HepG2 (cell line): ENCODE data around the gene DDX23. TPM values are rescaled to one million over a fixed set of nuclear protein-coding genes. Genes with fewer than 3 reads are reported as not detected.
A peak's percentile ranks its signal among the peaks of the same experiment; 100 is the strongest.

Source experiments
- FOXP1 ChIP-seq, 2 experiments: fragments of 450-650 bp in 1 of 2; IDR thresholded peaks; 2 replicates each; pipeline ENCODE4 v1.6.1; 2017 to 2018; ENCODE audit warnings: antibody characterized with exemption in 1 of 2
- HMGA1 ChIP-seq: sonication (generic); formaldehyde crosslinking; conservative IDR thresholded peaks from 2 replicates; pipeline ENCODE4 v1.4.0; 2020; ENCODE audit warnings: missing genetic modification reagents
- HNF4A ChIP-seq: sonication (generic); formaldehyde crosslinking; IDR thresholded peaks from 2 replicates; pipeline ENCODE4 v1.4.0; 2020; ENCODE audit warnings: missing genetic modification reagents
- HNRNPL ChIP-seq: fragments of 200-400 bp; formaldehyde crosslinking; IDR thresholded peaks from 2 replicates; pipeline ENCODE4 v1.6.1; 2017; ENCODE audit warnings: mild to moderate bottlenecking, low read depth, low read length
- MLLT10 ChIP-seq: sonication (generic); formaldehyde crosslinking; IDR thresholded peaks from 2 replicates; pipeline ENCODE4 v1.4.0; 2020; ENCODE audit warnings: missing genetic modification reagents
- PHF8 ChIP-seq: sonication (generic); formaldehyde crosslinking; IDR thresholded peaks from 2 replicates; pipeline ENCODE4 v1.5.0; 2020; ENCODE audit warnings: missing genetic modification reagents
- POLR2A ChIP-seq, 2 experiments: IDR thresholded peaks; 2 replicates each; pipeline ENCODE4 v1.6.1; 2011; ENCODE audit warnings: low read depth in 2 of 2, low read length in 2 of 2, mild to moderate bottlenecking in 1 of 2, moderate library complexity in 1 of 2; ENCODE audit not compliant: insufficient read depth in 1 of 2
- RAD51 ChIP-seq: fragments of 450-650 bp; IDR thresholded peaks from 2 replicates; pipeline ENCODE4 v1.6.1; 2016; ENCODE audit warnings: borderline replicate concordance
- REPIN1 ChIP-seq: sonication (generic); formaldehyde crosslinking; IDR thresholded peaks from 2 replicates; pipeline ENCODE4 v1.8.0; 2022; ENCODE audit warnings: missing genetic modification reagents, low read depth, mild to moderate bottlenecking, borderline replicate concordance
- SNAI1 ChIP-seq: sonication (generic); formaldehyde crosslinking; IDR thresholded peaks from 2 replicates; pipeline ENCODE4 v1.5.0; 2020; ENCODE audit warnings: mild to moderate bottlenecking, missing genetic modification reagents, borderline replicate concordance
- ZEB1 ChIP-seq: IDR thresholded peaks from 2 replicates; pipeline ENCODE4 v1.6.1; 2012; ENCODE audit warnings: mild to moderate bottlenecking, low read depth, inconsistent platforms; ENCODE audit not compliant: insufficient replicate concordance
- ZKSCAN5 ChIP-seq: sonication (generic); formaldehyde crosslinking; IDR thresholded peaks from 2 replicates; pipeline ENCODE4 v1.5.1; 2020; ENCODE audit warnings: mild to moderate bottlenecking, missing genetic modification reagents
- ZNF430 ChIP-seq: sonication (generic); formaldehyde crosslinking; IDR thresholded peaks from 2 replicates; pipeline ENCODE4 v1.9.0; 2021; ENCODE audit warnings: mild to moderate bottlenecking, missing genetic modification reagents
- ZNF550 ChIP-seq: sonication (generic); formaldehyde crosslinking; IDR thresholded peaks from 2 replicates; pipeline ENCODE4 v1.4.0; 2020; ENCODE audit warnings: mild to moderate bottlenecking, missing genetic modification reagents, borderline replicate concordance
- ZNF670 ChIP-seq: sonication (generic); formaldehyde crosslinking; IDR thresholded peaks from 2 replicates; pipeline ENCODE4 v1.8.0; 2022; ENCODE audit warnings: mild to moderate bottlenecking, missing genetic modification reagents, borderline replicate concordance
- ZNF83 ChIP-seq: sonication (generic); formaldehyde crosslinking; IDR thresholded peaks from 2 replicates; pipeline ENCODE4 v1.4.0; 2020; ENCODE audit warnings: missing genetic modification reagents, mild to moderate bottlenecking, borderline replicate concordance
- polyA plus RNA-seq, 8 experiments: library from polyadenylated mRNA; depleted of rRNA in 3 of 8; stranded (reverse) in 7 of 8; unstranded in 1 of 8; fragments of >200 nt; fragmentation: Illumina TruSeq in 4 of 8; extraction: Trizol in 4 of 8; gene quantifications; 2 replicates each; pipeline versions ENCODE4 v1.2.1 to v1.2.3, GENCODE V29; 2011 to 2016; ENCODE audit warnings: low read depth in 4 of 8, missing spikeins in 1 of 8, mixed read lengths in 1 of 8; ENCODE audit not compliant: insufficient read depth in 1 of 8
- total RNA-seq, 5 experiments: library from RNA; depleted of rRNA; stranded (reverse); fragments of >200 nt; fragmentation: Illumina TruSeq; extraction: Trizol; gene quantifications; 2 replicates each; pipeline ENCODE4 v1.2.3, GENCODE V29; 2016; ENCODE audit warnings: low read depth in 1 of 5
- TF ChIP-seq, protein P1 (sequence below): sonication (generic); formaldehyde crosslinking; IDR thresholded peaks from 2 replicates; pipeline ENCODE4 v1.5.0; 2020; ENCODE audit warnings: missing genetic modification reagents
- TF ChIP-seq, protein P2 (sequence below): IDR thresholded peaks from 2 replicates; pipeline ENCODE4 v1.6.1; 2016; ENCODE audit warnings: missing genetic modification reagents, missing compliant biosample characterization
- TF ChIP-seq, protein P3 (sequence below): sonication (generic); formaldehyde crosslinking; IDR thresholded peaks from 2 replicates; pipeline ENCODE4 v1.4.0; 2020; ENCODE audit warnings: missing genetic modification reagents, borderline replicate concordance
- TF ChIP-seq, protein P4 (sequence below): IDR thresholded peaks from 2 replicates; pipeline ENCODE4 v1.6.1; 2016; ENCODE audit warnings: missing compliant biosample characterization, missing genetic modification reagents, borderline replicate concordance
- TF ChIP-seq, protein P5 (sequence below): sonication (generic); formaldehyde crosslinking; IDR thresholded peaks from 2 replicates; pipeline ENCODE4 v1.8.1; 2023; ENCODE audit warnings: mild to moderate bottlenecking, inconsistent platforms, moderate library complexity, missing genetic modification reagents, borderline replicate concordance
- TF ChIP-seq, protein P6 (sequence below): sonication (generic); formaldehyde crosslinking; IDR thresholded peaks from 2 replicates; pipeline ENCODE4 v1.8.0; 2022; ENCODE audit warnings: mild to moderate bottlenecking, missing genetic modification reagents

The DDX23 gene
- total and polyA plus RNA-seq, 2 of the 13 experiments (the other 11 are each of a cell fraction or from before 2014, with no cell fraction given): 35.7 to 90.0 TPM

DNA sequence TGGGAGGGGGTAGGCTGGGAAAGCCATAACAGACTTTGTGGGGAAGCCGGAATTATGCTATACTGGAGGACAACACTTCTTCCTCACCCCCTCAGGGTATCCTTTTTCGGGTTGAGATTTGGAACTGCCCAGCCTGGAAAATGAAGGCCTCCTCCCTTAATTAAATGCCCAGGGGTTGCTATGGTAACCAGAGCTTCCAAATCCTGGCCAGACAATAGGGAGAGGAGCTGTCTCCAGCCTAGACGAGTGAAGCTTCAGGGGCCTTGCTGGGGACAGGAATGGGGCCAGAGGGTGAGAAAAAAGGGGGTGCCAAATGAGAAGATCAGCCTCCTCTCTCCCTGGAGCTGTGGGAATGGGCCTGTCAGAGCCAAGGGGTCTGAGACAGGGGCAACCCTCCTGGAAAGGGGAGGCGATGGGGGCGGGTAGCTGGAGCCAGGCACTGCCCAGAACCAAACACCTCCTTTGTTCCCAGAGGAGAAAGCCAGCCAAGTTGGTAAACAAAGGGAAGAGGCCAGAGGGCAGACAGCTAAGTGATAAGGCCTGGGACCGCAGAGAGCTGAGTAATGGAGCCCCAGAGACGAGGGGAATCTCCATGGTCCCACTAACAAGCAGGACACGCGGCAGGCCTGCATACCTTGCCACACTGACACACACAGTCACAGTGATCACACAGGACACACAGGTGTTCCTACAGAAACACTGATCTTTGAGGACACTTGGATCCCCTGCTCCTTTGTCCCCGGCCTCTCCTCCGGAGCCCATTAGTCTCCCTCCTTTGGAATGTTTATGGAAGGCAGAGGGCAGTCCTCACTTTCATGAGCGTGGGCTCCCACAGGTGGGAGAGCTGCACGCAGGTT is 31.6 kb upstream of the DDX23 start (continued):
- TF ChIP-seq, protein P1, sequence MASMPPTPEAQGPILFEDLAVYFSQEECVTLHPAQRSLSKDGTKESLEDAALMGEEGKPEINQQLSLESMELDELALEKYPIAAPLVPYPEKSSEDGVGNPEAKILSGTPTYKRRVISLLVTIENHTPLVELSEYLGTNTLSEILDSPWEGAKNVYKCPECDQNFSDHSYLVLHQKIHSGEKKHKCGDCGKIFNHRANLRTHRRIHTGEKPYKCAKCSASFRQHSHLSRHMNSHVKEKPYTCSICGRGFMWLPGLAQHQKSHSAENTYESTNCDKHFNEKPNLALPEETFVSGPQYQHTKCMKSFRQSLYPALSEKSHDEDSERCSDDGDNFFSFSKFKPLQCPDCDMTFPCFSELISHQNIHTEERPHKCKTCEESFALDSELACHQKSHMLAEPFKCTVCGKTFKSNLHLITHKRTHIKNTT (CRISPR knock-in tag): no peak
- TF ChIP-seq, protein P2, sequence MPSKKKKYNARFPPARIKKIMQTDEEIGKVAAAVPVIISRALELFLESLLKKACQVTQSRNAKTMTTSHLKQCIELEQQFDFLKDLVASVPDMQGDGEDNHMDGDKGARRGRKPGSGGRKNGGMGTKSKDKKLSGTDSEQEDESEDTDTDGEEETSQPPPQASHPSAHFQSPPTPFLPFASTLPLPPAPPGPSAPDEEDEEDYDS (CRISPR knock-in tag): no peak
- TF ChIP-seq PHF8 (CRISPR knock-in tag) (0 out of 2 replicates have a peak, but pooled peaks have one; percentile 18), POLR2A (IDR thresholded peaks at IDR 0.05; ENCODE audit: insufficient read depth in 1 of 2, low read depth in 2 of 2, low read length in 2 of 2) (no peak), REPIN1 (peak; percentile 31; the same call in 1 of the 2 replicates), HMGA1 (no peak), RAD51 (no peak), ZNF670 (CRISPR knock-in tag) (no peak), ZEB1 (no peak), HNRNPL (0 out of 2 replicates have a peak, but pooled peaks have one; percentile 38), MLLT10 (CRISPR knock-in tag) (no peak), FOXP1 (IDR thresholded peaks at IDR 0.05) (no peak), FOXP1 (CRISPR knock-in tag; IDR thresholded peaks at IDR 0.05) (peak; percentile 76; the same call in 1 of the 2 replicates), ZNF430 (CRISPR knock-in tag) (no peak), ZKSCAN5 (CRISPR knock-in tag) (no peak), ZNF83 (CRISPR knock-in tag) (no peak), ZNF550 (no peak), HNF4A (CRISPR knock-in tag) (peak; percentile 49), SNAI1 (no peak)
- TF ChIP-seq, protein P3, sequence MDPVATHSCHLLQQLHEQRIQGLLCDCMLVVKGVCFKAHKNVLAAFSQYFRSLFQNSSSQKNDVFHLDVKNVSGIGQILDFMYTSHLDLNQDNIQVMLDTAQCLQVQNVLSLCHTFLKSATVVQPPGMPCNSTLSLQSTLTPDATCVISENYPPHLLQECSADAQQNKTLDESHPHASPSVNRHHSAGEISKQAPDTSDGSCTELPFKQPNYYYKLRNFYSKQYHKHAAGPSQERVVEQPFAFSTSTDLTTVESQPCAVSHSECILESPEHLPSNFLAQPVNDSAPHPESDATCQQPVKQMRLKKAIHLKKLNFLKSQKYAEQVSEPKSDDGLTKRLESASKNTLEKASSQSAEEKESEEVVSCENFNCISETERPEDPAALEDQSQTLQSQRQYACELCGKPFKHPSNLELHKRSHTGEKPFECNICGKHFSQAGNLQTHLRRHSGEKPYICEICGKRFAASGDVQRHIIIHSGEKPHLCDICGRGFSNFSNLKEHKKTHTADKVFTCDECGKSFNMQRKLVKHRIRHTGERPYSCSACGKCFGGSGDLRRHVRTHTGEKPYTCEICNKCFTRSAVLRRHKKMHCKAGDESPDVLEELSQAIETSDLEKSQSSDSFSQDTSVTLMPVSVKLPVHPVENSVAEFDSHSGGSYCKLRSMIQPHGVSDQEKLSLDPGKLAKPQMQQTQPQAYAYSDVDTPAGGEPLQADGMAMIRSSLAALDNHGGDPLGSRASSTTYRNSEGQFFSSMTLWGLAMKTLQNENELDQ (CRISPR knock-in tag): no peak
- TF ChIP-seq, protein P4, sequence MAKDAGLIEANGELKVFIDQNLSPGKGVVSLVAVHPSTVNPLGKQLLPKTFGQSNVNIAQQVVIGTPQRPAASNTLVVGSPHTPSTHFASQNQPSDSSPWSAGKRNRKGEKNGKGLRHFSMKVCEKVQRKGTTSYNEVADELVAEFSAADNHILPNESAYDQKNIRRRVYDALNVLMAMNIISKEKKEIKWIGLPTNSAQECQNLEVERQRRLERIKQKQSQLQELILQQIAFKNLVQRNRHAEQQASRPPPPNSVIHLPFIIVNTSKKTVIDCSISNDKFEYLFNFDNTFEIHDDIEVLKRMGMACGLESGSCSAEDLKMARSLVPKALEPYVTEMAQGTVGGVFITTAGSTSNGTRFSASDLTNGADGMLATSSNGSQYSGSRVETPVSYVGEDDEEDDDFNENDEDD: no peak
- TF ChIP-seq, protein P5, sequence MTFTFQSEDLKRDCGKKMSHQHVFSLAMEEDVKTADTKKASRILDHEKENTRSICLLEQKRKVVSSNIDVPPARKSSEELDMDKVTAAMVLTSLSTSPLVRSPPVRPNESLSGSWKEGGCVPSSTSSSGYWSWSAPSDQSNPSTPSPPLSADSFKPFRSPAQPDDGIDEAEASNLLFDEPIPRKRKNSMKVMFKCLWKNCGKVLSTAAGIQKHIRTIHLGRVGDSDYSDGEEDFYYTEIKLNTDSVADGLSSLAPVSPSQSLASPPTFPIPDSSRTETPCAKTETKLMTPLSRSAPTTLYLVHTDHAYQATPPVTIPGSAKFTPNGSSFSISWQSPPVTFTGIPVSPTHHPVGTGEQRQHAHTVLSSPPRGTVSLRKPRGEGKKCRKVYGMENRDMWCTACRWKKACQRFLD (CRISPR knock-in tag): no peak
- TF ChIP-seq, protein P6, sequence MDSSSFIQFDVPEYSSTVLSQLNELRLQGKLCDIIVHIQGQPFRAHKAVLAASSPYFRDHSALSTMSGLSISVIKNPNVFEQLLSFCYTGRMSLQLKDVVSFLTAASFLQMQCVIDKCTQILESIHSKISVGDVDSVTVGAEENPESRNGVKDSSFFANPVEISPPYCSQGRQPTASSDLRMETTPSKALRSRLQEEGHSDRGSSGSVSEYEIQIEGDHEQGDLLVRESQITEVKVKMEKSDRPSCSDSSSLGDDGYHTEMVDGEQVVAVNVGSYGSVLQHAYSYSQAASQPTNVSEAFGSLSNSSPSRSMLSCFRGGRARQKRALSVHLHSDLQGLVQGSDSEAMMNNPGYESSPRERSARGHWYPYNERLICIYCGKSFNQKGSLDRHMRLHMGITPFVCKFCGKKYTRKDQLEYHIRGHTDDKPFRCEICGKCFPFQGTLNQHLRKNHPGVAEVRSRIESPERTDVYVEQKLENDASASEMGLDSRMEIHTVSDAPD (CRISPR knock-in tag): 0 out of 2 replicates have a peak, but pooled peaks have one; percentile 20
